PC-3 (cell line): ENCODE measurements around the gene MPST.

Experiments
- EZH2 ChIP-seq: fragments of 300-600 bp; sonication (generic); IDR thresholded peaks from one replicate; pipeline ENCODE4 v1.6.1; 2017; ENCODE audit warnings: antibody characterized with exemption, mild to moderate bottlenecking, low read length; ENCODE audit not compliant: unreplicated experiment
- EZH2phosphoT487 ChIP-seq: fragments of 300-600 bp; sonication (generic); IDR thresholded peaks from 2 replicates; pipeline ENCODE4 v1.6.1; 2018; ENCODE audit warnings: mild to moderate bottlenecking, antibody characterized with exemption, low read length, borderline replicate concordance
- TF ChIP-seq, protein P1 (sequence below): fragments of 300-600 bp; sonication (generic); conservative IDR thresholded peaks from 2 replicates; pipeline ENCODE4 v1.5.1; 2017; ENCODE audit warnings: antibody characterized with exemption, low read depth, mild to moderate bottlenecking, low read length

DNA sequence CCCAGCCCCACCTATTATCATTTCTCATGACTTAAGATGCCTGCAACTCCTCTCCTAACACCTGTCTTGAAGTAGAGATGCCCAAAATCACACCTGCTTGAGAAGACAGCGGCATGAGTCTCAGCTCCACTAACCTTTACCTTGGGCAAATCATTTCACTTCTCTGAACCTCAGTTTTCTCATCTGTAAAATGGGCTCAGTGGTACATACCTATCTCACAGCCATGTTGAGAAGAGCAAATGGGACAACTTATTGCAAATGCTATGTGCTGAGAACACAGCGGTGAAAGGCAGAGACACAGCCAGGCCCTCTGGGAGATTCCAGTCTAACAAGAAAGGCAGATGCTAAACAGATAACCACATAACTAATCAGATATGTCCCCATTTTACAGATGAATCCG lies 8.1 kb upstream of the MPST start:
- TF ChIP-seq, protein P1, sequence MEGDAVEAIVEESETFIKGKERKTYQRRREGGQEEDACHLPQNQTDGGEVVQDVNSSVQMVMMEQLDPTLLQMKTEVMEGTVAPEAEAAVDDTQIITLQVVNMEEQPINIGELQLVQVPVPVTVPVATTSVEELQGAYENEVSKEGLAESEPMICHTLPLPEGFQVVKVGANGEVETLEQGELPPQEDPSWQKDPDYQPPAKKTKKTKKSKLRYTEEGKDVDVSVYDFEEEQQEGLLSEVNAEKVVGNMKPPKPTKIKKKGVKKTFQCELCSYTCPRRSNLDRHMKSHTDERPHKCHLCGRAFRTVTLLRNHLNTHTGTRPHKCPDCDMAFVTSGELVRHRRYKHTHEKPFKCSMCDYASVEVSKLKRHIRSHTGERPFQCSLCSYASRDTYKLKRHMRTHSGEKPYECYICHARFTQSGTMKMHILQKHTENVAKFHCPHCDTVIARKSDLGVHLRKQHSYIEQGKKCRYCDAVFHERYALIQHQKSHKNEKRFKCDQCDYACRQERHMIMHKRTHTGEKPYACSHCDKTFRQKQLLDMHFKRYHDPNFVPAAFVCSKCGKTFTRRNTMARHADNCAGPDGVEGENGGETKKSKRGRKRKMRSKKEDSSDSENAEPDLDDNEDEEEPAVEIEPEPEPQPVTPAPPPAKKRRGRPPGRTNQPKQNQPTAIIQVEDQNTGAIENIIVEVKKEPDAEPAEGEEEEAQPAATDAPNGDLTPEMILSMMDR = no peak
- TF ChIP-seq EZH2 = no peak
- no peak for TF ChIP-seq EZH2phosphoT487
